GM19328 (cell line): Measurements from ENCODE around the gene TRAPPC8.
"Not testable (repeated sequence)": the region's sequence is repeated elsewhere in the genome, so short reads cannot be mapped to it uniquely, and the experiment has no call there.

Experiments
- ATAC-seq: cut with Tn5 transposase; IDR thresholded peaks from one replicate; pipeline ENCODE4 v1.9.1; 2021; ENCODE audit warnings: mild to moderate bottlenecking, moderate library complexity; ENCODE audit not compliant: unreplicated experiment

The TRAPPC8 gene

DNA sequence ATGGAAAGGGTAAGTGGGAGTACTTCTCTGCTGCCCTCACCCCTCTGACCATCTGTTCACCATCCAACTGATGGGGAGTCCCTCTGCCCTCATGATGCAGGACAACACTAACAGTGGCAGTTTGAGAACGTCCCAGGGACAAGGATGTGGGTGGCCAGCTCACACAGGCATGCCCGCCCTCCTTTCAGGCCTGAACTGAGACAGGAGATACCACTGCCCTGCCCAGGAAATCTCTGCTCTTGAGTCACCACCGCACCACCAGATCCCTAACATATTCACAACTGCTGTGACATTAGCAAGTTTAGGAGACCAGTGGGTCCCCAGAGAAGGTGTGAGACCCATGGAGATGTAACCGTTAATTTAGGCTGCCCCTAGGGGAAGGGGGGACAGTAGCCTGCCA lies 66.2 kb downstream of the TRAPPC8 start:
- ATAC-seq = no peak

DNA sequence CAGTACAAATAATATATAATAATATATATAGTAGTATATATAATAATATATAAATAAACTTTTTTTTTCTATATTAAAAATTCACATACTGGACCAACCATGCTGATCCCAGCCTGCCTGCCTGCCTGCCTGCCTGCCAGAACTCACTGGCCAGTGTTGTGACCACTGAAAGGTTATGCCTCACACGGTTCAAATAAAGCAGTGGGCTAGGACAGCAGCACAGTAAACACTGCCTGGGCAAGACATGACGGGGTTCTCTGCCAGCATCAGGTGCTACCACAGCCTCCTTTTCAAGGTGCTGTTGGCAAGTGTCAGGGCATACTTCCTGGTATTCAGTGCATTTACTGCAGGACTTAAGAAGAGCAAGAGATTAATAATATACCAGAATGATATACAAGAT lies 67.6 kb downstream of the TRAPPC8 start:
- ATAC-seq = no peak

DNA sequence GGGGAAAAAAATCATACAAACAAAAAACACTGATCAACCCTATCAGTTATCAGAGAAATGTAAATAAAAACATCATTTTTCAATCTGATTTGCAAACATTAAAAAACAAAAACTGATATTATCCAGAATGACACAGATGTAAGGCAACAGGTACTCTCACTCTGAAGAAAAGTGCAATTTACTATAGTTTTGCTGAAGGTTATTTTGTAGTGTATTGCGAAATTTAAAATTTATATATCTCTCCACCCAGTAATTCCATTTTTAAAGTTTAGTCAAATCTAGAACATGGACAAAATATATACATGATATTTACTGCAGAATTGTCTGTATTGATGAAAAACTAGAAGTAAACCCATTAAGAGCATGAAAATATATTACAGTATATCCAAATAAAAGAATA lies 79.8 kb downstream of the TRAPPC8 start:
- no peak for ATAC-seq

DNA sequence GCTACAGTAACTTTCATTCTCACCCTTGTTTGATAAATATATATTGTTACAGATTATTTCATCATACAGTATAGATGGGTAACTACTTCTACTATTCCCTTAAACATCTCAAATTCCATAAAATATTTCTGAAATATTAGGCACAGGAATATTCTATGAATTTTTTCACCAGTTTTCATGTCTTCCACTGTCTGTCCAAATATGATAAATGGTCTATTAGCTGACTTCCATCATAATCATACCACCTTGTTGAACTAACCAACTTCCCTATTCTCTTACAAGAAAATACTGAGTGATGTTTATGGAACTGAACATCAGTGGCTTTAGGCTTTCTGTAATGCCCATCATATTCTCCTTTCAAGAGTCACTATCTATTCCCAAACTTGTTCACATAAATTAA lies 82.4 kb downstream of the TRAPPC8 start:
- no peak for ATAC-seq

DNA sequence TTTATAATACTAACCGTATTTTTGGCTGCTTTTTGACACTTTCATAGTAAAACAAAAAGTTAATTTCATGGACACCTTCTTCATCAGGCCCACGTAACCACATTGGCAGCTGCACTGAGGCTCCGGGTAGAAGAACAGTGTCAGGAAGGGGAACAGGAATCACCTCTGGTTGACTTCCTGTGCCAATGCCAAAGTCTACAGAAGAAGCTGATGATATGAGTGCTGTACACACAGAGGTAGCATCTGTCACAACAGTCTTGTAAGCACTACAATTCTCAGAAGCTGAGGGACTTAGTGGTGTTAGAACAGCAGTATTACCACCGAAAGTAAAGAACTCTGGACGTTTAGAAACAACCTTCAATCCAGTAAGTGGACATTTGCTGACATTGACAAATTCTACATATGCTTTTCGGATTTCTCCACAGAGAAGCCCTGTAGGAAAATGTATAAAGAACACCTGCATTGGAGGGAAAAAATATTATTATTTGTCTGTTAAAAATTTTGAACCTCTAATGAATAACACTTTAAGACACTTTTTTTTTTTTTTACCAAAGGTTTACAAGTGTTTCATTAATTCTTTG lies 85.3 kb downstream of the TRAPPC8 start:
- no peak for ATAC-seq

DNA sequence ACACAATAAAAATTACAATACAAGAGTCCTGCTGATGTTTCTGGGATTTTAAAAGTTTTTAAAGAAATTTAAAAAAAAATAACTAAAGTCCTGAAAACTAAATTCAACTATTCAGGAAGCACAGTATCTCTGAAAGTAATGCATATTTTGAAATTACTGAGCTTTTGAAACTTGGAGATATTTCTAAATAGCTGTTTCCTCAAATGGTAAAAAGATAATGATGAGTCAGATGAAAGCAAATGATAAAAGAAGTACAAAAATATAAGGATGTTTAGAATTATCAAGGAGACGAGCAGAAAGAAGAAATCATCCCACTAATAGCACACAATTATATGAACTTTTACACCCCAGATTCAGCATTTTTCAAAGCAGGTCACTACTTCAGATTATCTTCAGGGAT lies 92.1 kb downstream of the TRAPPC8 start:
- no peak for ATAC-seq

DNA sequence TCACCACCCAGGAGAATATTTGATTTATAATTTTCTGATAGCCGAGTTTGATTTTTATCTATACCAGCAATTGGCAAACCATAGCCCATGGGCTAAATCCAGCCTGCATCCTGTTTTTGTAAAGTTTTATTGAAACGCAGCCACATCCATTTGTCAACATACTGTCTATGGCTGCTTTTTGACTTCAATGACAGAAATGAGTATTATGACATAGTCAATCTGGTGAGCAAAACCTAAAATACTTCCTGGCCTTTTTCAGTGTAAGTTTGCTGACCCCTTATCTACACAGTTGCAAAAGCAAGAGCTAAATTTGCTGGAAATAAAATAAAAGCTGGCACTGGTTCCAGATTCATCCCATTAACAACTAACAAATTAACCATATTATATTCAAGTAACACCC lies 102.4 kb downstream of the TRAPPC8 start:
- ATAC-seq = no peak

DNA sequence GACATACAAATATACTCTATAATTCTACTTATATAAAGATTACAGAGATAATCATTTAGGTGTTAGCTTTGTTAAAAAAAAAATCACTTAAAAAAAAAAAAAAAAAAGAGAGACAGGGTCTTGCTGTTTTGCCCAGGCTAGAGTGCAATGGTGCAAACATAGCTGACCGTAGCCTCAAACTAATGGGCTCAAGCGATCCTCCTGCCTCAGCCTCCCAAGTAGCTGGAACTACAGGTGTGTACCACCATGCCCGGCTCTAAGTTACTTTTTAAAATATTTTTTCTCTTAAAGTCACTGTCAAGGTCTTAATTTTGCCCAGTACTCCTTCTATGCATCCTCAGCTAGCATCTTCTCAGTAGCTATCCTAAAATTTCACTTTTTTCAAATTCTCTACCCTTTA lies 105.0 kb downstream of the TRAPPC8 start:
- ATAC-seq = no peak

DNA sequence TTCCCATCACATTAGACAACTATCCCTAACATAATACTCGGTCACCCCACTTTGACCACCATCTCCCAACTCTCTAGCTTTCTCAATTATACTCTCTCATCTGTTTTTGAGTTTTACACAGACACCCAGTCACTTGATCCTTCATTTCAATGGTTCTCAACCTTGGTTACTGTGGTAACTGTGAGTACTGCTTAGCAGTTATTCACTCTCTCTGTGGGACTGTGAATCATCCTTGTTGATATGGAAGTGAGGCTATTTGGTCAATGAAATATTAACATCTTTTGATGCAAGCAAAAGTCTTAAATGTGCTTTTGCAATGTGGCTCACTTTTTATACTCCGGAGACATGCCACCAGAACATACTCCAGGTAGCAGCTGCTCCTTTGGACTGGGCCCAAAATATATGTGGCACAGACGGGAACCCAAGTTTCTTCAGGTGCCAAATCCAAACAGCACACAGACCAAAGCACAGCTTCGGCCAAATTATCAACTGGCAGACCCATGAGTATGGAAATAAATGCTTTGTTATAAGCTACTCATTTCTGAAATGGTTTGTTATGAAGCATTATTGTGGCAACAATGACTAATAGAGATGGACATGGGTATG lies 107.3 kb downstream of the TRAPPC8 start:
- no peak for ATAC-seq

DNA sequence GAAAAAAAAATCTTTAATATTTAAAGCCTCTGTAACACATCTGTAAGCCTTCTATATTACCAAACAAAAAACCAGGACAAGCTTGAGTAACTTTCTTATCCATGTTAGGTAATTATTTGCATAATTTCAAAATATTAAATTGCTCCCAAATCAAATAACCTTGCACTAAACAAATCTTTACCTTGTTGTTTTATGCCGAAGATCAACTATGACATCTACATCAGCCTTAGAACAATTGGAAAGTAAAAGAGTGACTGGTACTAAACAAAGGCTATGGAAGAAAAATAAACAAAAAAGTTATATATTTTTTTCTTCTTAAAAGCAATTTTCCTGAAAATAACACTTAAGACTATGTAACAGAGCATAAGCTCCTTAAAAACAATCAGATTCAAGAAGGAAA lies 111.0 kb downstream of the TRAPPC8 start:
- no peak for ATAC-seq

DNA sequence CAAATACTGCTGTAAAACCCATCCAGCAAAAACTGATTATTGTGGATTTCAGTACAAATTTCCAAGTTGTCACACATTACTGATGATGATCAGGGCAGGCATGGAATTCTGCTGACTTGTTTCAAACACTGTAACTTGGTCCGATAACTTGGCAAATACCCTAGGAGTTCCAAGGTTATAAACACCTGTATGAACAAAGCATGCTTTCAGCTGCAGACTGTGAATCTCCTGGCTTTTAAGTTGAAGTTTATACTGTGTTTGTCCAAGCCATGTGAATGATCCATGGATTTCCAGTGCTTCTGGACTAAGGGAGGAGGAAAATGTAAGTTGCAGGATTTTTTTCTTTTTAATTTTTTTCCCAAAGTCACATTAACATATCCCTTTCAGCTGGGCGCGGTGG lies 112.2 kb downstream of the TRAPPC8 start:
- ATAC-seq = no peak

DNA sequence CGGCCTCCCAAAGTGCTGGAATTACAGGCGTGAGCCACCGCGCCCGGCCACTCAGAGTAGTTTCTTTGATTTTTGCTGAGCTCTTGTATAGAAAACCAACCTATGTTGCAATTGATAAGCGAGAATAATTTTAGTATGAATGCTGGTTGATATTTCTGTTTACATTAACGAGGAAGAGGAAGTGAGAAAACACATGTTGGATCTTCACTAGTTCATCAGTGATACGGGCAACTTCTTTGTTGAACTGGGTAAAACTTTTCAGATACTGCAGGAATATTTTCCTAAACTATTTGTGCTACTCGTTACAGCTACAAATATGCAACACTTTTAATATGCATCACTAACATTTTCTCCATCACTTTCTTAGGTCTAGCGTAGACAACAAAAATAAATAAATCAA lies 114.3 kb downstream of the TRAPPC8 start:
- ATAC-seq = no peak

DNA sequence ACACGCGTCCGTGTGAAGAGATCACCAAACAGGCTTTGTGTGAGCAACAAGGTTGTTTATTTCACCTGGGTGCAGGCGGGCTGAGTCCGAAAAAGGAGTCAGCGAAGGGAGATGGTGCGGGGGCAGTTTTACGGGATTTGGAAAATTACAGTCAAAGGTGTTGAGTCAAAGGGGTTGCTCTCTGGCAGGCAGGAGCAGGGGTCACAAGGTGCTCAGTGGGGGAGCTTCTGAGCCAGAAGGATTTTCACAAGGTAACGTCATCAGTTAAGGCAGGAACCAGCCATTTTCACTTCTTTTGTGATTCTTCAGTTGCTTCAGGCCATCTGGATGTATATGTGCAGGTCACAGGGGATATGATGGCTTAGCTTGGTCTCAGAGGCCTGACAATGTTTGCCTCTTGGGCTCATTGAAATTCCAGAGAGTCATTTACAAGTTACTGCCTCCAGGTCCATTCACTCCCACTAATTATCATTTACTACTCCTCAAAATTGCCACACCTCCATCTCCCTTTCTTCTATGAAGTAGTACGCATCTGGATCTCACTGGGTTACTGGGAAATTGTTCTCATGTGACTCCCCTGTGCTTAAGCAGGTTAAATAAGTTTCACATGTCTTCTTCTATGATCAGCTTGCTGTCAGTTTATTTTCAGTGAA lies 116.1 kb downstream of the TRAPPC8 start:
- ATAC-seq = not testable (repeated sequence)

DNA sequence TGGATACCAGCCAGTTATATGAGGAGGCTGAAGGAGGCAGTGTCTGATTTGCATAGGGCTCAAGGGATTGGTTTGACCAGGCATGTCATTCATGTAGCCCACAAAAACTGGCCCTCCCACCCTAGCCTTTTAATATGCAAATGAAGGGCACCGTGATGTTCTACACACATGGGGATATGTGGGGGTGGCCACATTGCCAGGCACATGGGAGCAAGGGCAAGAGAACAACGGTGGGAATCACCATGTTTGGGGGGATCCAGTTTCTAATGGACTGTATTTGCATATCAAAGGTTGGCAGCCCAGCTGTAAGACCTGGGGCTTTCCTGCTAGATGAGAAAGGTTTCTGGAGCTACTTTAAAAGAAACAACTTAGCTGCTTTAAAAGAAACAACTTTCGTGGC lies 117.2 kb downstream of the TRAPPC8 start:
- no peak for ATAC-seq

DNA sequence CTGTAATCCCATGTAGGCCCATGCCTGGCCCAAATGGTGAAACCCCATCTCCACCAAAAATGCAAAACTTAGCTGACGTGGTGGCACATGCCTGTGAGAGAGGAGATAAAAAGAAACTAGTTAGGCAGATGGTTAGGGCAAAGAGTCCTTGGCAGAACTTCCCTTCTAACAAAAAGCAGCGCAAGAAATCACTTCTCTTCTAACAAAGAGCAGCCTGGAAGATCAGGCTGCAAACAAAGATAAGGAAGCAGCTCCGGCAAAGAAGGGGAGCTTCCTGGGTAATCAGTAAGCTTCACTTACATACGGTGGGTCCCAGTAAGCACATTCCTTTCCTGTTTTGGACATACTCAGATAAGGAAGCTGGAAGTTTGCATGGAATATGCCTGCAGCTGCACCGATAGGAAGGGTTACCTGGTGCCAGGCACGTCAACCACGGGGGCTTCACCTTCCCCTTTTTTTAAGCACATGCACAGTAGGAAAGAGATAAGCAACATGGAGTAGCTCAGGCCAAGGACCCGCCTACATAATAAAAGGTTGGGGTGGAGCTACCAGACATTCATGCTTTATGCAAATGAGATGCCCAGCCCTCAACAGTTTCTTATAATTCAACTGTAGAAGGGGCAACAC lies 121.3 kb downstream of the TRAPPC8 start:
- ATAC-seq = no peak

DNA sequence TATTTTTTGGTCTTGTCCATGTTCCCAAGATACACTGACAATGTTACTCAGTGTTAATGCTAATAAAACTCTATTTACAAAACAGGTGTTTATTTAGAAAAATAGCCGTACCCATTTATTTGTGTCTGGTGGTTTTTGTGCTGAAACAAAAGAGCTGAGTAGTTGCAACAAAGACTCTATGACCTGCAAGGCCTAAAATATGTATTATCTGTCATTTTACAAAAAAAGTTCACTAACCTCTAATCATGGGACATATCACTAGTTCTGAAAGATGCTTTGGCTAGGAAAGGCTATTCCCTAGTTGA lies 123.1 kb downstream of the TRAPPC8 start:
- ATAC-seq = no peak

DNA sequence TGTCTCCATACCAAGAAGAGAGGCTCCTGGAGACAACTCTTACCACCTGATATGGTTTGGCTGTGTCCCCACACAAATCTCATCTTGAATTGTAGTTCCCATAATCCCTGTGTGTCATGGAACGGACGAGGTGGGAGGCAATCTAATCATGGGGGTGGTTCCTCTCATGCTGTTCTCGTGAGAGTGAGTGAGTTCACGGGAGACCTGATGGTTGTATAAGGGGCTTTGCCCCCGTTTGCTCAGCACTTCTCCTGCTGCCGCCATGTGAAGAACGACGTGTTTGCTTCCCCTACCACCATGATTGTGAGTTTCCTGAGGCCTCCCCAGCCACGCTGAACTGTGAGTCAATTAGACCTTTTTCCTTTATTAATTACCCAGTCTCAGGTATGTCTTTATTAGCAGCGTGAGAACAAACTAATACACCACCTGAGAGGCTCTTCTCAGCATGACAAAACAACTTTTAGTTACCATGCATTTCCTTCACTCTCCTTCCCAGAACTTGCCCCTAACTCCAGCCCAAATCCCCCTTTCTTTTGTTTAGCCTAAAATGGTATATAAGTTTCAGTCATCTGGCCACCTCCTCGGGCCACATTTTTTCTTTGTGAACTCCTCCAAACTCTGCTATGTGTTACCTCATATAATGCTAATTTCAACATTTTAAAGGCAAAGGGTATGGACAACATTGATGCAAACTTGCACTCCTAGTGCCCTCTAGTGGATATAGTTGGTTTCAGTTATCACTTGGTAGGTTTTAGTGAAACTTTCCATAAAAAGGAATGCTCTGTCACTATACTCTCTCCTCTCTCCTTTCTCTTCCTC lies 123.6 kb downstream of the TRAPPC8 start:
- no peak for ATAC-seq

DNA sequence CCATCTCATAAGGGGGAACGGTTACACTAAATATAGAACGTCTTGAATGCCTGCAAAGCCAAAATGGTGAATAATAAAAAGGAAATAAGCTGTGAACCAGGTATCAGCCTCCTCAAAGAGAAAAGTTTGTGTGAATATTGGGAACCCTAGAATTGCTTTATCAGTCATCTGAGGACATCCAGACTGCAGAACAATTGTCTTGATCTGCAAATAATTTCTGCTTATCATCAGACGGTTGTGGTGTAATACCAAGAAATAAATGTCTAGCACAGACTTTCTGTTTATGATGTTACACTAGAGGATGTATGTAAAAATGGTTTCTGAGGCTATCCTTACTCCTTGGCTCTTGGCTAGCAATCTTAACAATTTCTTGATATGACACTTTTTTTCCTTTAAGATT lies 128.8 kb downstream of the TRAPPC8 start:
- ATAC-seq = no peak

DNA sequence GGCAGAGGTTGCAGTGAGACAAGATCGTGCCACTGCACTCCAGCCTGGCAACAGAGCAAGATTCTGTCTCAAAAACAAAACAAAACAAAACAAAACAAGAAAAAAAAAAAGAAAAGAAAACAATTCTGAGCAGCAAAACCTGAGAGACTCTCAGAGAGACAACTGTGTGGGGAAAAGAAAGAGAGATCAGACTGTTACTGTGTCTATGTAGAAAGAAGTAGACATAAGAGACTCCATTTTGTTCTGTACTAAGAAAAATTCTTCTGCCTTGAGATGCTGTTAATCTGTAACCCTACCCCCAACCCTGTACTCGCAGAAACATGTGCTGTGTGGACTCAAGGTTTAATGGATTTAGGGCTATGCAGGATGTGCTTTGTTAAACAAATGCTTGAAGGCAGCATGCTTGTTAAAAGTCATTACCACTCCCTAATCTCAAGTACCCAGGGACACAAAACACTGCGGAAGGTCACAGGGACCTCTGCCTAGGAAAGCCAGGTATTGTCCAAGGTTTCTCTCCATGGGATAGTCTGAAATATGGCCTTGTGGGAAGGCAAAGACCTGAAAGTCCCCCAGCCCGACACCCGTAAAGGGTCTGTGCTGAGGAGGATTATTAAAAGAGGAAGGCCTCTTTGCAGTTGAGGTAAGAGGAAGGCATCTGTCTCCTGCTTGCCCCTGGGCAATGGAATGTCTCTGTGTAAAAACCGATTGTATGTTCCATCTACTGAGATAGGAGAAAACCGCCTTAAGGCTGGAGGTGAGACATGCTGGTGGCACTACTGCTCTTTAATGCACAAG lies 132.4 kb downstream of the TRAPPC8 start:
- not testable (repeated sequence) for ATAC-seq

DNA sequence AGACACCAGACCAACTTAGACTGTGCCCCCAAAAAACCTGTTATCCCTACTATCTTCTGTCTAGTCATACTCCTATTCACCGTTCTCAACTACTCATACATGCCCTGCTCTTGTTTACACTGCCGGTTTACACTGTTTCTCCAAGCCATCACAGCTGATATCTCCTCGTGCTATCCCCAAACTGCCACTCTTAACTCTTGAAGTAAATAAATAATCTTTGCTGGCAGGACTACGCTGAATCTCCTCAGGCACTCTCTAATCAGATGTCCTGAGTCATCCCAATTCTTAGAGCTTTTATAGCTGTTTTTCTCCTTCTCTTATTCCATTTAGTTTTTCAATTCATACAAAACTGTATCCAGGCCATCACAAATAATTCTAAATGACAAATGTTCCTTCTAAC lies 133.9 kb downstream of the TRAPPC8 start:
- ATAC-seq = not testable (repeated sequence)

DNA sequence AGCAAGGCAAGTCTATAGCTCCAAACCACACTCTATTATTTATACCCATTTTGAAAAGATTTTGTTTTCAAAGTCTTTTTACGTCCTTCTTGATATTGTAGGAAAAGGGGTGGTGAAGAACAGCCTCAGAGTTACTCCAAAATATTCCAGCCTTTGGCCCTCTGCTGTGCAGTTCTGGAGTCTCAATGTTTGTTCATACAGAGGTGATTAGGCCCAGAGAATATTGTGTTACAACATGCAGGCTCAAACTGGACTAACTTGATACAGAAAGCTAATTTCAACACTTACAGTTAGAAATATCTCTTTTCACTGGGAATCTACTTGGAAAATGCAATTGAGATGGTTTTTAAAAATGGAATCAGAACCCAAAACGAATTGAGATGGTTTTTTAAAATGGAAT lies 141.8 kb downstream of the TRAPPC8 start:
- no peak for ATAC-seq
